ENCODE results near the gene FBXO21. TPM values are rescaled to one million over a fixed set of nuclear protein-coding genes. Genes with fewer than 3 reads are reported as not detected.

The FBXO21 gene
- total RNA-seq, 4 donors from 2014 or later = 80.2 to 95.8 (median 81.9) TPM

DNA sequence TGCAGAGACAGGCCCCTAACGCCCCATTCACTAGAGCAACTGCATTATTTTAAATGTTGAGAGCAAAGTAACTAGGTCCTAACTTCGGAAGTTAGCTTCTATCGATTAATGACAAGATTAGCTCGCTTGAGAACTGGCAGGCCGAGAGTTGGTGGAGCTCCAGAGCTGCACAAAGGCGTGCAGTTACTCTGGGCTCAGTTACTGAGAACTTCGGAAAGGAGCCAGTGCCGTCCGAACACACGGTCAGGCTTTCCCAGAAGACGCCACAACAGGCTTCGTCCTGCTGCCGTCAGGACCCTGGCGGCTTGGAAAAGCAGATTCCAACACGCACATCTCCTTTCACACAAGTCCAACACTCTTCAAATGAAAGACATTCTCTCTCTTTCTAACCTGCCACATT, 45.7 kb downstream of the FBXO21 start:
- Histone ChIP-seq H3K9me3 (no peaks in the 10 kb centered on the region), H3K27ac (no peak overlapping the region), H3K36me3 (peaks cover 0 to 71% of the 10 kb centered on the region in 2 donors), H3K4me3 (no peak overlapping the region), H3K4me1 (peaks cover 0 to 16% (median 0%) of the 10 kb centered on the region in 3 donors), H3K27me3 (no peaks in the 10 kb centered on the region)
- ATAC-seq = no peak
- TF ChIP-seq POLR2A (IDR thresholded peaks at IDR 0.05) (no peak), EP300 (IDR thresholded peaks at IDR 0.05) (no peak), POLR2AphosphoS5 (IDR thresholded peaks at IDR 0.05) (no peak)
- TF ChIP-seq, protein P1, sequence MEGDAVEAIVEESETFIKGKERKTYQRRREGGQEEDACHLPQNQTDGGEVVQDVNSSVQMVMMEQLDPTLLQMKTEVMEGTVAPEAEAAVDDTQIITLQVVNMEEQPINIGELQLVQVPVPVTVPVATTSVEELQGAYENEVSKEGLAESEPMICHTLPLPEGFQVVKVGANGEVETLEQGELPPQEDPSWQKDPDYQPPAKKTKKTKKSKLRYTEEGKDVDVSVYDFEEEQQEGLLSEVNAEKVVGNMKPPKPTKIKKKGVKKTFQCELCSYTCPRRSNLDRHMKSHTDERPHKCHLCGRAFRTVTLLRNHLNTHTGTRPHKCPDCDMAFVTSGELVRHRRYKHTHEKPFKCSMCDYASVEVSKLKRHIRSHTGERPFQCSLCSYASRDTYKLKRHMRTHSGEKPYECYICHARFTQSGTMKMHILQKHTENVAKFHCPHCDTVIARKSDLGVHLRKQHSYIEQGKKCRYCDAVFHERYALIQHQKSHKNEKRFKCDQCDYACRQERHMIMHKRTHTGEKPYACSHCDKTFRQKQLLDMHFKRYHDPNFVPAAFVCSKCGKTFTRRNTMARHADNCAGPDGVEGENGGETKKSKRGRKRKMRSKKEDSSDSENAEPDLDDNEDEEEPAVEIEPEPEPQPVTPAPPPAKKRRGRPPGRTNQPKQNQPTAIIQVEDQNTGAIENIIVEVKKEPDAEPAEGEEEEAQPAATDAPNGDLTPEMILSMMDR (IDR thresholded peaks at IDR 0.05) = no peak
- WGBS, 2 donors (ENCODE audit: low coverage in 1 of 2) = 94 to 95% methylated on average over 9 to 10 of the region's 15 CpGs

- TF ChIP-seq, protein P1 (IDR thresholded peaks at IDR 0.05) = no peak
- Histone ChIP-seq H3K27ac (no peak overlapping the region), H3K4me1 (peaks cover 0 to 13% (median 0%) of the 10 kb centered on the region in 3 donors), H3K27me3 (no peaks in the 10 kb centered on the region), H3K36me3 (peaks cover 0 to 55% of the 10 kb centered on the region in 2 donors), H3K9me3 (no peaks in the 10 kb centered on the region), H3K4me3 (no peak overlapping the region)
- WGBS, 2 donors (ENCODE audit: low coverage in 1 of 2) = 80 to 84% methylated on average over 11 to 13 of the region's 18 CpGs
- ATAC-seq = no peak
Measured at GRCh38 chr12:117143008-117143532, 47.2 kb downstream of the FBXO21 start.

DNA sequence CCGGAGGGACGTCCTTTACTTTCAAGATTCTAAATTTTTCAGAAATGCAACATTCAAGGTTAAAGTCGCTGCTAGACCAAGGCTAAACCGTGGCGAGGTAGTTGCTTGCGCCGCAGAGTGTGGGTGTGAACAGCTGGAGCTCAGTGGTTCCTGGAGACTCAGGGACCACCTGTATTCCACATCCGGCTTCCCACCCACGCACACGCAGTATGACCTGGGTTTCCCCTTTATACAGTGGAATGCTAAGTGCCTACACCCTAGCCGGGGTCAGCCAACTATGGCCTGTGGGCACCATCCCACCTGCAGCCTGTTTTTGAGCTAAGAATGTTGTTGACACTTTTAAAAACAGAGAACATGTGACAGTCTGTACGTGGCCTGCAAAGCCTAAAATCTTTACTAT, 48.2 kb downstream of the FBXO21 start:
- whole genome bisulfite sequencing, 2 donors (ENCODE audit: low coverage in 1 of 2) = 87 to 90% methylated on average over 2 to 12 of the region's 12 CpGs
- TF ChIP-seq POLR2A (IDR thresholded peaks at IDR 0.05) (no peak), EP300 (IDR thresholded peaks at IDR 0.05) (no peak), POLR2AphosphoS5 (IDR thresholded peaks at IDR 0.05) (no peak)
- TF ChIP-seq, protein P1 (IDR thresholded peaks at IDR 0.05) = no peak
- no peaks in the 10 kb centered on the region for H3K9me3 ChIP-seq
- no peak overlapping the region for H3K4me3 ChIP-seq
- H3K27ac ChIP-seq = no peak overlapping the region
- H3K4me1 ChIP-seq = peaks cover 0 to 11% (median 0%) of the 10 kb centered on the region in 3 donors
- no peaks in the 10 kb centered on the region for H3K27me3 ChIP-seq
- ATAC-seq = no peak
- H3K36me3 ChIP-seq = peaks cover 0 to 47% of the 10 kb centered on the region in 2 donors

GRCh38 chr12:117141097-117141898, 49.0 kb downstream of the FBXO21 start:
- Histone ChIP-seq H3K36me3 (peaks cover 0 to 40% of the 10 kb centered on the region in 2 donors), H3K4me3 (no peak overlapping the region), H3K9me3 (no peaks in the 10 kb centered on the region), H3K27ac (no peak overlapping the region), H3K4me1 (peaks cover 0 to 11% (median 0%) of the 10 kb centered on the region in 3 donors), H3K27me3 (no peaks in the 10 kb centered on the region)
- 60 to 78% methylated on average over 1 to 5 of the region's 29 CpGs for WGBS, 2 donors (ENCODE audit: low coverage in 1 of 2)
- TF ChIP-seq, protein P1 (IDR thresholded peaks at IDR 0.05) = no peak
- TF ChIP-seq POLR2A (IDR thresholded peaks at IDR 0.05) = no peak
- no peak for TF ChIP-seq POLR2AphosphoS5 (IDR thresholded peaks at IDR 0.05)
- no peak for TF ChIP-seq EP300 (IDR thresholded peaks at IDR 0.05)
- no peak for ATAC-seq
